Measurements from ENCODE around the gene FTO. TPM values are rescaled to one million over a fixed set of nuclear protein-coding genes. Genes with fewer than 3 reads are reported as not detected.

Gene FTO
- total RNA-seq, 1 donor from 2014 or later: 110 TPM

DNA sequence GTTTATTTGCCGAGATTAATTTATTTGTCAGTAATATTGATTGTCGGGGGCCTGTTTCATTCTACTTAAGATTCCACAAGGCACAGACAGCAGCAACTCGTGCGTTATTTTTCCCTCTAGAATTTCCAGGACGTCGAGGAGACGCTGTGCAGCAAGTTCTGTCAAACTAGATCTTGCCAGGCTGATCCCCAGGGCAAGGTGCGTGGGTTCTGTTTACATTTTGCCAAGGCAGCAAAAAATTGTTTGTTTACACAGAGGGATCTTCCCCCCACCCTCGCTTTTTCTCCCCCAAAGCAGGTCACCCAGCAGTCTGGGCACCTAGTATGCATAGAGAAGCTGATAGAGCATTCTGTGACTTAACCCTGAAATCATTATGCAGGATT, 471.2 kb downstream of the FTO start:
- Histone ChIP-seq H3K27ac (no peak overlapping the region), H3F3A (ENCODE audit: low read depth) (no peaks in the 10 kb centered on the region), H4K20me1 (ENCODE audit: low read depth) (no peaks in the 10 kb centered on the region), H3K4me3 (no peak overlapping the region), H3K9me3 (ENCODE audit: low read depth) (no peaks in the 10 kb centered on the region), H2AFZ (replicated peaks) (no peak overlapping the region), H3K27me3 (peaks cover 14% of the 10 kb centered on the region), H3K36me3 (no peaks in the 10 kb centered on the region), H3K79me2 (ENCODE audit: low read depth) (no peaks in the 10 kb centered on the region), H3K4me1 (peaks cover 52% of the 10 kb centered on the region), H3K9ac (no peak overlapping the region), H3K4me2 (no peak overlapping the region)
- peaks cover 5% of the 10 kb centered on the region for H3K27me3 Mint-ChIP-seq (ENCODE audit: insufficient read depth, low read depth)
- no peak for DNase-seq (ENCODE audit: low spot score)
- no peak overlapping the region for H3K27ac Mint-ChIP-seq
- H3K36me3 Mint-ChIP-seq: no peaks in the 10 kb centered on the region
- peaks cover 73% of the 10 kb centered on the region for H3K4me1 Mint-ChIP-seq
- TF ChIP-seq EZH2phosphoT487 (IDR thresholded peaks at IDR 0.05): no peak
- H3K4me3 Mint-ChIP-seq: peak overlapping the region; percentile 30
- no peaks in the 10 kb centered on the region for H3K9me3 Mint-ChIP-seq

- peaks cover 14% of the 10 kb centered on the region for H3K27me3 ChIP-seq
These were observed 471.8 kb downstream of the FTO start for GRCh38 chr16:54175552-54176375.

DNA sequence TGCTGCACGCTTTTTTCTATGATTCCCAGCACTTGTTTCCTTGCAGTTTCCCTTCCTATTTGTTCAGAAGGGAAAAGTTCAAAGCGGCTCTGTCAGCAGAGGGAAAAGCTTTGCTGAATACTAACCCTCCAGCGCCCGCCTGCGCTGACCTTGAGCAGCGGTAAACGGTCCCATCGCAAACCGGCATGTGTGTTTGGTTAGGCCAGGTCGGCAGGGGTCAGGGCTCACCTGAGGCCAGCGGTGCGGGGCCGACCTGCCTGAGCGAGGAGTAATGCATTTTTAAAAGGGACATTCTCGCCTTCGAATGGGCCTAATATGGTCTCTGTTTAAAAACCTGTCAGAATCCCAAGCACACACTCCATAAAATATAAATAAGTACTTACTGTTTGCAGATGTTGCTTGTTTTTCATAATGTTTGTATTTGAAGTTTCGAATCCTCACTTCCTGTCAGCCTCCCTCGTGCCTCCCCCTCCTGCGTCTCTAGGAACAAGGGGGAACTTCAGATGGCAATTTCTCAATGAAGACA, 472.5 kb downstream of the FTO start:
- H3K27me3 Mint-ChIP-seq (ENCODE audit: insufficient read depth, low read depth): peaks cover 5% of the 10 kb centered on the region
- Histone ChIP-seq H3K36me3 (no peaks in the 10 kb centered on the region), H3F3A (ENCODE audit: low read depth) (no peaks in the 10 kb centered on the region), H3K9me3 (ENCODE audit: low read depth) (no peaks in the 10 kb centered on the region), H3K27ac (no peak overlapping the region), H3K4me2 (no peak overlapping the region), H3K4me3 (no peak overlapping the region), H3K79me2 (ENCODE audit: low read depth) (no peaks in the 10 kb centered on the region), H3K4me1 (peaks cover 43% of the 10 kb centered on the region), H3K9ac (no peak overlapping the region), H4K20me1 (ENCODE audit: low read depth) (no peaks in the 10 kb centered on the region), H3K27me3 (peaks cover 14% of the 10 kb centered on the region), H2AFZ (replicated peaks) (no peak overlapping the region)
- no peaks in the 10 kb centered on the region for H3K36me3 Mint-ChIP-seq
- H3K9me3 Mint-ChIP-seq: no peaks in the 10 kb centered on the region
- no peak overlapping the region for H3K4me3 Mint-ChIP-seq
- no peak for TF ChIP-seq EZH2 (IDR thresholded peaks at IDR 0.05)
- TF ChIP-seq, protein P1, sequence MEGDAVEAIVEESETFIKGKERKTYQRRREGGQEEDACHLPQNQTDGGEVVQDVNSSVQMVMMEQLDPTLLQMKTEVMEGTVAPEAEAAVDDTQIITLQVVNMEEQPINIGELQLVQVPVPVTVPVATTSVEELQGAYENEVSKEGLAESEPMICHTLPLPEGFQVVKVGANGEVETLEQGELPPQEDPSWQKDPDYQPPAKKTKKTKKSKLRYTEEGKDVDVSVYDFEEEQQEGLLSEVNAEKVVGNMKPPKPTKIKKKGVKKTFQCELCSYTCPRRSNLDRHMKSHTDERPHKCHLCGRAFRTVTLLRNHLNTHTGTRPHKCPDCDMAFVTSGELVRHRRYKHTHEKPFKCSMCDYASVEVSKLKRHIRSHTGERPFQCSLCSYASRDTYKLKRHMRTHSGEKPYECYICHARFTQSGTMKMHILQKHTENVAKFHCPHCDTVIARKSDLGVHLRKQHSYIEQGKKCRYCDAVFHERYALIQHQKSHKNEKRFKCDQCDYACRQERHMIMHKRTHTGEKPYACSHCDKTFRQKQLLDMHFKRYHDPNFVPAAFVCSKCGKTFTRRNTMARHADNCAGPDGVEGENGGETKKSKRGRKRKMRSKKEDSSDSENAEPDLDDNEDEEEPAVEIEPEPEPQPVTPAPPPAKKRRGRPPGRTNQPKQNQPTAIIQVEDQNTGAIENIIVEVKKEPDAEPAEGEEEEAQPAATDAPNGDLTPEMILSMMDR (IDR thresholded peaks at IDR 0.05): no peak
- no peak for TF ChIP-seq EZH2phosphoT487 (IDR thresholded peaks at IDR 0.05)
- H3K4me1 Mint-ChIP-seq: peaks cover 68% of the 10 kb centered on the region
- peak; percentile 13 for DNase-seq (ENCODE audit: low spot score)
- no peak overlapping the region for H3K27ac Mint-ChIP-seq

More at GRCh38 chr16:54175552-54176375, 471.8 kb downstream of the FTO start:
- Histone ChIP-seq H3K4me2 (no peak overlapping the region), H3K9me3 (ENCODE audit: low read depth) (no peaks in the 10 kb centered on the region), H4K20me1 (ENCODE audit: low read depth) (no peaks in the 10 kb centered on the region), H3K27ac (no peak overlapping the region), H3K4me3 (no peak overlapping the region), H3K4me1 (peaks cover 50% of the 10 kb centered on the region), H3F3A (ENCODE audit: low read depth) (no peaks in the 10 kb centered on the region), H3K36me3 (no peaks in the 10 kb centered on the region), H2AFZ (replicated peaks) (no peak overlapping the region), H3K79me2 (ENCODE audit: low read depth) (no peaks in the 10 kb centered on the region), H3K9ac (no peak overlapping the region)
- DNase-seq (ENCODE audit: low spot score): no peak
- H3K27ac Mint-ChIP-seq: no peak overlapping the region
- peaks cover 73% of the 10 kb centered on the region for H3K4me1 Mint-ChIP-seq
- peak overlapping the region; percentile 25 for H3K4me3 Mint-ChIP-seq
- peaks cover 5% of the 10 kb centered on the region for H3K27me3 Mint-ChIP-seq (ENCODE audit: insufficient read depth, low read depth)
- TF ChIP-seq, protein P1 (IDR thresholded peaks at IDR 0.05): no peak
- no peak for TF ChIP-seq EZH2 (IDR thresholded peaks at IDR 0.05)
- no peaks in the 10 kb centered on the region for H3K9me3 Mint-ChIP-seq
- no peaks in the 10 kb centered on the region for H3K36me3 Mint-ChIP-seq
